ENCODE results near the gene KLRD1.
A peak's percentile ranks its signal among the peaks of the same experiment; 100 is the strongest.
"Not testable (repeated sequence)": the region's sequence is repeated elsewhere in the genome, so short reads cannot be mapped to it uniquely, and the experiment has no call there.

The KLRD1 gene

DNA sequence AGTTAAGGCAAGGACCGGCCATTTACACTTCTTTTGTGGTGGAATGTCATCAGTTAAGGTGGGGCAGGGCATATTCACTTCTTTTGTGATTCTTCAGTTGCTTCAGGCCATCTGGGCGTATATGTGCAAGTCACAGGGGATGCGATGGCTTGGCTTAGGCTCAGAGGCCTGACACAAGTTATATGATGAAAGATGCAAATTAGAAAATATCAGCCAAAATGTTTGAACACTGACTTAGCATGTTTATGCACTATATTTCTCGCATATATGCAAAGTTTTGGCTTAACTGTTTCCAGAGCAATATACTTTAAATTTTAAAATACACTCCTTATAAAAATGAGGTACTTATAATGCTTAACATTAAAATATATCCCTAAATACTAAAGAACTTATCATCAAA, 30.8 kb downstream of the KLRD1 start:
- not testable (repeated sequence) for DNase-seq (ENCODE audit: low spot score); FAIRE-seq

DNA sequence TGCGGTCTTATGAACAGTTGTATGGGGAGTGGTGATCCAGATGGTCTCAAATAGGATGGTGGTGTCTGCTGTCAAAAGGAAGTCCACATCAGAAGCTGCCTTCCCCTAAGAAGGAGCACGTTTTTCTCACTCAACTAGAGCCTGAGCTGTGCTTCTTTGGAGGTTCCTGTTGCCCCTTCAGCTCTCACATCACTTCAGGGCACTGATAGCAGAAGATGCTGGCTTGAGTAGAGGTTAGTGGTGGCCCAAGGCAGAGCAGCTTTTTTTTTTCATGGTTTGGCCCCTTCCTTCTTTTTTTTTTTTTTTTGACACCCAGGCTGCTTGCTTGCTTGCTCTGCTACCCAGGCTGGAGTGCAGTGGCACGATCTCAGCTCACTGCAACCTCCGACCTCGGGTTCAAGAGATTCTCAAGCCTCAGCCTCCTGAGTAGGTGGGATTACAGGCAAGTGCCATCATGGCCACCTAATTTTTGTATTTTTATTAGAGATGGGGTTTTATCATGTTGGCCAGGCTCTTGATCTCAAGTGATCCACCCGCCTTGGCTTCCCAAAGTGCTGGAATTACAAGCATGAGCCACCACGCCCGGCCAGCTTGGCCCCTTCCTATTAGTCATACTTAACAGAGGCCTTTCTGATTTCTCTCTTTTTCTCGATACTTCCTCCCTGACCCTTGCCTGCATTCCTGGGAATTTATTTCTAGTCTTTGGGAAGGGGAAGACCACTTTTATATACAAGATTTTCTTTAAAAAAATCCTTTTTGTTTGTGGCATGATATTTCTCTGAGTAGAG, 31.6 kb downstream of the KLRD1 start:
- FAIRE-seq, result peak; percentile 37
- peak; percentile 13 for DNase-seq (ENCODE audit: low spot score)

DNA sequence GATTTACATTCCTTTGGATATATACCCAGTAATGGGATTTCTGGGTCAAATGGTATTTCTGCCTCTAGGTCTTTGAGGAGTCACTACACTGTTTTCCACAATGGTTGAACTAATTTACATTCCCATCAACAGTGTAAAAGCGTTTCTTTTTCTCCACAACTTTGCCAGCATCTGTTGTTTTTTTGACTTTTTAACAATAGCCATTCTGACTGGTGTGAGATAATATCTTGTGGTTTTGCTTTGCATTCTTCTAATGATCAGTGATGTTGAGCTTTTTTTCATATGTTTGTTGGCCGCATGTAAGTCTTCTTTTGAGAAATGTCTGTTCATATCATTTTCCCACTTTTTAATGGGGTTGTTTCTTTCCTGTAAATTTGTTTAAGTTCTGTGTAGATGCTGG, 33.3 kb downstream of the KLRD1 start:
- not testable (repeated sequence) for DNase-seq (ENCODE audit: low spot score); FAIRE-seq

DNA sequence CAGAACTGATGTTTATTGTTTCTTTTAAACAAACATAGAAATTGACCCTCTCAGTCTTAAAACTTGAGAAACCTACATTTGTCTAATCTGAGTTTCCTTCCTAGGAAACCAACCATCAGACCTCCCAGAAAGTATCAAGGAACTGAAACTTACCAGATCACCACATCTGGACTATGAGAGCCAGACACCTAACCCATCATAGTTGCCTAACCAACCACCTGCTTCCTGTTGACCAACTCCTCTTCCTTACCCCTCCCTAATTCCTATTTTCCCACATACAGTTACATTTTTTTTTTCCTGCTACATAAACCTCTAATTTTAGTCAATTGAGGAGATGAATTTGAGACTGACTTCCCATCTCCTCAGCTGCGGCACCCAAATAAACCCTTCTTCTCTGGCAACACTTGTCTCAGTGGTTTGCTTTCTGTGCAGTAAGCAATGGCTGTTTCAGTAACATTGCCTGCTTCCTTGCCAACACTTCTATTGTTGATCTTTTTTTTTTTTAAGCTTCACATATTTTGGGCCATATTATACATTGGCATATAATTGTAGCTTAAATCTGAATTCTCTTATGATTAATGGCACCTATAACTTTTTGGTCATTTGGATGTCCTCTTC, 34.3 kb downstream of the KLRD1 start:
- FAIRE-seq (no peak), DNase-seq (ENCODE audit: low spot score) (no peak)

DNA sequence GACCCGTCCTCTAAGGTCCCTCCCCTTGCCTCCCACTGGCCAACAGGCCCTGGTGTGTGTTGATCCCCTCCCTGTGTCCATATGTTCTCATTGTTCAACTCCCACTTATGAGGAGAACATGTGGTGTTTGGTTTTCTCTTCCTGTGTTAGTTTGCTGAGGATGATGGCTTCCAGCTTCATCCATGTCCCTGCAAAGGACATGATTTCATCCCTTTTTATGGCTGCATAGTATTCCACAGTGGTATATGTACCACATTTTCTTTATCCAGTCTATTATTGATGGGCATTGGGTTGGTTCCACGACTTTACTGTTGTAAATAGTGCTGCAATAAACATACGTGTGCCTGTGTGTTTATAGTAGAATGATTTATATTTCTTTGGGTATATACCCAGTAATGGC, 43.8 kb downstream of the KLRD1 start:
- not testable (repeated sequence) for FAIRE-seq; DNase-seq (ENCODE audit: low spot score)

DNA sequence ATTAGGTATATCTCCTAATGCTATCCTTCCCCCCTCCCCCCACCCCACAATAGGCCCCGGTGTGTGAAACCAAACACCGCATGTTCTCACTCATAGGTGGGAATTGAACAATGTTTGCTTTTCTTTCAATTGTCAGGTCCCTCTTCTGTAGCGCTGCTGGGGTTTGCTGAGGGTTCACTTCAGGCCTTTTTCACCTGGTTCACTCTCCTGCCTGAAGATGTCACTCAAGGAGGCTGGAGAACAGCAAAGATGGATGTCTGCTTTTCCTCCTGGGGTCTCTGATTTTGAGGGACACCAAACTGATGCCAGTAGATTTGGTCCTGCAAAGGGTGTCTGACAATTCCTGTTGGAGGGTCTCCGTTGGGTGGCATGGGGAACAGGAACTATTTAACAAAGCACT, 46.4 kb downstream of the KLRD1 start:
- DNase-seq (ENCODE audit: low spot score), result no peak
- FAIRE-seq, result no peak

DNA sequence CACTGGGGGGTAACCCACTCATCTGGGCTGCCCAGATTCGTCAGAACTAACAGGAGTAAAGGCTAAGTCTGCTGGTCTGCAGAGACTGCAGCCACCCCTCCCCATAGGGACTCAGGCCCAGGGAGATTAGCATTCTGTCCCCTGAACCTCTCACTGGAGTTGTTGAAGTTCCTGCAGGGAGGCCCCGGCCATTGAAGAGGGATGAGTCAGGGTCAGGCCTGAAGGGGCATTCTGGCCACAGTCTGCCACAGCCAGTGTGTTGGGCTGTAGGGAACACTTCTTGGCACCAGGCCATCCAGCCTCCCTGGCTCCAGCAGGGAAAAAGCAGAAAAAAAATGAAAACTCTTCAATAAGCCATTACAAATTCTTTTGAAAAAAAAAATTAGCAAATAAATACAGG, 46.8 kb downstream of the KLRD1 start:
- FAIRE-seq, result peak; percentile 92
- peak; percentile 76 for DNase-seq (ENCODE audit: low spot score)

DNA sequence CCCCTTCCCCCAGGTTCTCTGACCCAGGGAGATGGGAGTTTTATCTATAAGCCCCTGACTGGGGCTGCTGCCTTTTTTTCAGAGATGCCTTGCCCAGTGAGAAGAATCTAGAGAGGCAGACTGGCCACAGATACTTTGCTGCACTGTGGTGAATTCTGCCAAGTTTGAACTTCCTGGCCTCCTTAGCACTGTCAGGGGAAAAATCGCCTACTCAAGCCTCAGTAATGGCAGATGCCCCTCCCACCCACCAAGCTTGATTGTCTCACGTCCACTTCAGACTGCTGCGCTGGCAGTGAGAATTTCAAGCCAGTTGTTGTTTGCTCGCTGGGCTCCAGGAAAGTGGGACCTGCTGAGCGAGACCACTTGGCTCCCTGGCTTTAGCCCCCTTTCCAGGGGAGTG, 50.5 kb downstream of the KLRD1 start:
- FAIRE-seq, result no peak
- no peak for DNase-seq (ENCODE audit: low spot score)

DNA sequence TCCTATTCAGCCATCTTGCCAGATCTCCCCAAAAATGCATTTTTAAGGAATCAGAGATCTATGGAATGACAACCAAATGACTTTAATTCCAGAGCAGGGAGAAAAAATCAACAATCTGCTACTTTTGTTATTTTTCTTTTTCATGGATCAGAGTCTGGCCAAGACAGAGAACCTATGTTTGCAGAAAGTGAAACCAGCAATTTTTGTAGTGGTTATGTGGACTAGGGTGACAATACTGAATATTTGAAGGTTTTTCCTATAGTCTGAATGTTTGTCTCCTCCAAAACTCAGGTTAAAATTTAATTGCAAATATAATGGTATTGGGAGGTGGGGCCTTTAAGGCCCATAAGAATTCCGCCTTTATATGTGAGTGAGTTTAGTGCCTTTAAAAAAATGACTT, 51.3 kb downstream of the KLRD1 start:
- DNase-seq (ENCODE audit: low spot score) (no peak), FAIRE-seq (no peak)

DNA sequence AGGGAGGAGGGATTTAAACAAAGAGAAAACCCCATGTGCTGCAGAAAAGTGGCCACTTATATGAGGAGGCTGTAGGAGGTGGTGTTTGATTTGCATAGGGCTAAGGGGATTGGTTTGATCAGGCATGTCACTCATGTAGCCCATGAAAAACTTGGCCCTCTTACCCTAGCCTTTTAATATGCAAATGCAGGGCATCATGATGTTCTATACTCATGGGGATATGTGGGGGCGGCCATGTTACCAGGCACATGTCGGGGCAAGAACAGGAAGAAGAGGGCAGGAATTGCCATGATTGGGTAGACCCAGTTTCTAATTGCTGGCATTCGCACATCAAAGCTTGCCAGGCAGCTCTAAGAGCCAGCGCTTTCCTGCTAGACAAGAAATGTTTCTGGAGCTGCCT, 53.4 kb downstream of the KLRD1 start:
- no peak for DNase-seq (ENCODE audit: low spot score)
- FAIRE-seq, result no peak

DNA sequence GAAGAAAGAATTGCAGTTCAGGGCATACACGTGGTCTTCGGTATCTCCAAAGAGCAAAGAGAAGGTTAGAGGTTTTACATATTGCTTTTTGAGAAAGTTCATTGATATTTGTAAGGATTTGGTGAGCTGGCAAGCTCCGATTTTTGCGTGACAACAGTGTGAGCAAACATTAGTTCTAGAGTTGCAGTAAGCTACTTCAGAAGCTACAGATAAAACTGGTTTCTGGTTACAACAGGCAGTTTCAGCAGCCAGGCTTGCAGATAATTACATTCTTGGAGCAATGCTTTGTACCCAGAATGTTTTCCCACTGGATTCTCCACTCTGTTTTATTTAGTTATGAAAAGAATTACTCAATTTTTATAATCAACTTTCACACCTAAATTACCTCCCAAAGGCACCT, 54.0 kb downstream of the KLRD1 start:
- FAIRE-seq, result no peak
- no peak for DNase-seq (ENCODE audit: low spot score)

DNA sequence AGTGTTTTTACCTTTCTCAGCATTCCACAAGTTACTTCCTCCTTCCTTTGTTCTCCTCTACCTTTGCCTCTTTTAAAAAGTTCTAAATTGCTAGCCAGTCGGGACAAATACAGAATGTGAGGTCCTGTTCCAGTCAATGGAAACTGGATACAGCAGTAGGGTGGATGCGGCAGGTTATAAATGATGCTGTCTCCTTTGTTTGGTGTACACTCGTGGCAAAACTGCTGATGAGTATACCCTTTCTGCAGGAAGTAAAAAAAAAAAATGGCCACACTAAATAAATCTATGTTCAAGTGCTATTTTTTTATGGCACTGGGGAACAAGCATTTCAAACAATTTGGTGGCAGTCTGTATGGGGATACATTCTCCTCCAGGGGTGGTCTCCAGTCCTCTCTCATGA, 54.7 kb downstream of the KLRD1 start:
- FAIRE-seq (no peak), DNase-seq (ENCODE audit: low spot score) (no peak)

DNA sequence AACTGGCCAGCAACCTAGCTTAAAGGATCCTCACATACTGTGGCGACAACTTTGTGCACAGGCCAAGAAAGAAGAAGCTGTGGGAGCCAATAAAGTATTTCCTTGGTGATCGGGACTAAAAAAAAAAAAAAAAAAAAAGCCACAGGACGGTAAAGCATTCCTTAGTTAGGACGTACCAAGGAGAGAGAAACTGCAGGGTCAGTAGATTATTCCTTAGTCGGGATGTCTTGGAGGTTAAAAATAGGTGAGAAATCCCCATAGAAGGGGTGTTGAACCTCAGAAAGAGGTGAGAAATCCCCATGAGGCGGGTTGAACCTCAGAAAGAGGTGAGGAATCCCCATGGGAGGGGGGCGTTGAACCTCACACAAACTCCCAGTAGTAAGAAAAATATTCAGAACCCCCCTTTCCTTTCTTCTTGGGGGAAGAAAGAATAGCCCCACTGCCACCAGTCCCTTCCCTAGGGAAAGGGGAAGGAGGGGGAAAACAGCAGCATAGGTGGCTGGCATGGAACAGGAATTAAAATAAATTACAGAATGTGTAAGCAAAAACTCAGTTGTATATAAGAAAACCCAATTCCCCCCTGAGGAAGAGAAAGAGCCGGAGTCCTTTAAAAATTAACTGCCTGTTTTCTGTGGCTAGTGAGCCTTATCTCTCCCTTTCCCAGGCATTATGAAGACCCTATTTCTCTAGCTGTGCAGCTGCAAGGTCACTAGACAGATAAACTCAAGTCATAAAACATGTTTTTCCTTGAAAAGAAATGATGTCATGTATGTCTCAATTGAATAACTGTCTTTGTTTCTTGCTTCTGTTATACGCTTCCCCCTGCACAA, 55.4 kb downstream of the KLRD1 start:
- DNase-seq (ENCODE audit: low spot score) (peak; percentile 48), FAIRE-seq (peak; percentile 29)

DNA sequence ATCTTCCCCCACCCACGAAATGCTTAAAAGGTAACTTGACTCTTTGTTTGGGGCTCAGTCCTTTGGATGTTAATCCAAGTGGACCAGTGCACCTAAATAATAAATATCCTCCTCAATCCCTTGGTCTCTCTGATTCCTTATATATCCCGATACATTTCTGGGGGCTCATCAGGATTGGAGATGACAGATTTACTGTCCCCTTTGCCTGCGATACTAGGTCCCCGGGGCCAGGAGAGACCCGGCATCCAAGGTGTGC, 55.9 kb downstream of the KLRD1 start:
- no peak for FAIRE-seq
- DNase-seq (ENCODE audit: low spot score), result no peak

DNA sequence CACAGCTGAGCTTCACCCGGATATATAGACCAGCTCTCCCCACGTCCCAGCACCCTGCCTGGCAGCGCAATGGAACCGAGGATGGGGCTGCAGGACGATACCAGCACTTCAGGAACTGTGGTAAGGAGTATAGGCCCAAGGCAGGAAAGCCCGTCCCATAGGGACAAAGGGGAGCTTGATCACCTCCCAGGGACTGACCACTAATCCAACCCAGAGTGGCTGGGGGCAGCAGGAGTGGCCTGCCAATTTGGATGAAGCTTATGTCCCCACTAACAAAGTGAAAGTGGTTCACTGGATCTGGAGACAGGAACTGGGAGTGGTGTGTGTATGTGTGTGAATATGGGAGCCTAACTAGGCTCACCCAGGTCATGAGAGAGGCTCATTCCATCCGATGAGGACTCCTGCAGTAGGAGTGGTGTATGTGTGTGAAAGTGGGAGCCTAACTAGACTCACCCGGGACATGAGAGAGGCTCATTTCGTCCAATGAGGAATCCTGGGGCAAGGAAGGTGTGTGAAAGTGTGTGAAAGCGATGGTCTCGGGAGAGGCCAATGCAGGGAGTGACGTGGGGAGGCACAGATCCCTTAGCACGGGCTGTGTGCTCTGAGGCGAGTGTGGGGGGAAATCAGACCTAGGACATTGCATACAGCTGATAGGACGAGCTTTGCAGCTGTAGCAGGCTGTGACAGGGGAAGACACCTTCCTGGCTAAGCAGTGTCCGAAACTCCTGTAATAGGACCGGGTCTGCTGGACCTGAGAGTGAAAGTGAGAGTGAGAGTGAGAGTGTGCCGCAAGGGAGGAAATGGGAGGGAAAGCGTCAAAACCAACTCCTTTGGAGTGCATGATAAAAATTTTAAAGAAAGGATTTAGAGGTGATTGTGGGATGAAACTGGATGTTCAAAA, 56.5 kb downstream of the KLRD1 start:
- DNase-seq (ENCODE audit: low spot score), result peak; percentile 49
- no peak for FAIRE-seq

DNA sequence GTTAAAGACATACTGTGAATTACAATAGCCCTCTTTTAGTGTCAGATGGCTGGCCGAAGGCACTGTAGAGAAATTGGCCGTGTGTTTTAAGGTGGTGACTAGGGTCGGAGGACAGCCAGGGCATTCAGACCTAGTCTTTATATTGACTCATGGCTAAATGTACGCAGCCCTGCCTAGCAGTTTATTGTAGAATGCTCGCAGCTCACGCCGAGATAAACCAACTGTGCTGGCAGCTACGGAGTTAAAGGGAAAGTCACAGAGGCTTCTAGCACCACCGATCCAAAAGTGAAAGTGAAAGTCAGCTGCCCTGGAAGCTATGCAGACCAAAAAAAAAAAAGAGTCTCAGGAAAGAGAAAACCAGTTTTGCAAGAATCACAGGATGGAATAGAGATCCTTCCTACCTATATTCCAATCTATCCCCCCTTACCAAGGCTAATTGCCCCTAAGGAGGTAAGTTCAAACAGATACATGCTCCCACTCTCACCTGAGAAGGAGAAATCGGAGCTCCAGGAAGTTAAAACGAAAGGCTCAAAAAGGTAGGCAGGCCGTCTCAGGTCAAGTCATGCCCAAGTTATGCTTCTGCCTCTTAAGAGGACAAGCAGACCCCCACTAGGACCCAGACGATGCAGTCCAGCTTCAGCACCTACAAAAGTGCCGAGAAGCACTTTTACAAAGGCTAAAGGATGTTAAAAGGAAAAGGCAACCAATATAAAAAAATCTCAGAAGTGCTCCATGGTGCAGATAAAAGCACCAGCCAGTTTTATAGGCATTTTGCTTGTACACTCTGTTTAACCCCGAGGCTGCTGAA, 57.3 kb downstream of the KLRD1 start:
- FAIRE-seq (no peak), DNase-seq (ENCODE audit: low spot score) (peak; percentile 72)

DNA sequence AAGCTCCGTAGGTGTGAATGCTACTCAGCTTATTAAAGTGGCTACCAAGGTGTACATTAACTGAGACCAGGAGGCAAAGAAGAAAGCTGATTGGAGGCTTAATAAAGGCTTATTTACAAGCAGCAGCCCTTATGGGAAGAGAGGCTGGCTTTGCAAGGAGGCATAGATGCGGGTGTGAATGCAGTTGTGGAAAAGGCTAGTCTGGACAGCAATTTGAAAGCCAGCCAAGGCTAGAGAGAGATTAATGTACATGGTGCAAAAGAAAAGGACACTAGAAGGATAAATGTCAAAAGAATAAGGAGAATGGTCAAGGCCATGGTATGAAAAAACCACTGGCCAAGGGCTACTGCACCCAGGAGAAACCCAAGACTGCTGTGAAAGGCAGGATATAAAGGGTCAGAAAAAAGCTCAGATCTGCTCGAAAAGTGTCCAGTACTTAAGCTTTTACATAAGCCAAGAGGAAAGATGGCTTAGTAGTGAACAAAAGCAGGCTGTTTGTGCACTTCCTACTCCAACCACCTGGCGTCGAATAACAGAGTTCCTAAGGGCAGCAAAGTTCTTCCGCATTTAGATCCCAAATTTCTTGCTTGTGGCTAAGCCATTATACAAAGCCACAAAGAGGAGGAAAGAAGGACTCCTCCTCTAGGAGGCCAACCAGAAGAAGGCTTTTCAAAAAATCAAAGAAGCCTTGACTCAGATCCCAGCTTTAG, 58.2 kb downstream of the KLRD1 start:
- FAIRE-seq (no peak), DNase-seq (ENCODE audit: low spot score) (no peak)

DNA sequence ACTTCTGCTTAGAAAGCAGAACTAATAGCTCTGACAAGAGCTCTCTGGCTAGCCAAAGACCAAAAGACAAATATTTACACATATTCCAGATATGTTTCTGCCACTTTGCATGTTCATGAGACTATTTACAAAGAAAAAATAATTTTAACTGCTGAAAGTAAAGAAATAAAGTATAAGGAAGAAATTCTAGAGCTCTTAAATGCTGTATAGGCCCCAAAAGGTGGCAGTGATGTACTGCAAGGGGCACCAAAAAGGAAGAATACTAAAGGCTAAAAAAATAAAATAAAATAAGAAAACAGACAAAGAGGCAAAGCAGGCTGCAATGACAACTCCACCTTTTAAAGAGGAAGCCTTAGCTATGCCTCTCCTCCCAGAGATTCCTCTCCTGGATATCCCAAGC, 59.2 kb downstream of the KLRD1 start:
- DNase-seq (ENCODE audit: low spot score) (no peak), FAIRE-seq (no peak)

DNA sequence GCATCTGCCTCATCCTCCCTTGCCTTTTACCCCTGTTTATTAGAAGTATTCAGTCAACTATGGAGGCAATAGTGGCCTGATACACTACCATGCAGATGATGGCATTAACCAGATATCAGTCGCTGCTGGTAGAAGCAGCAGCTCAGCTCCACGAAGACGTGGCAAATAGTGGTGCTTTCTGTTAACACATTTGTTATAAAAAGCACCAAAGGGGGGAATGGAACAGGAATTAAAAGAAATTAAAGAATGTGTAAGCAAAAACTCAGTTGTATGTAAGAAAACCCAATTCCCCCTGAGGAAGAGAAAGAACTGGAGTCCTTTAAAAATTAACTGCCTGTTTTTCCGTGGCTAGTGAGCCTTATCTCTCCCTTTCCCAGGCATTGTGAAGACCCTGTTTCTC, 60.0 kb downstream of the KLRD1 start:
- DNase-seq (ENCODE audit: low spot score); FAIRE-seq: not testable (repeated sequence)
